Lower leg skin (tissue), 3 donors: ENCODE results near the gene TOMM70.

Experiments used
- POLR2A ChIP-seq, 2 donors: fragments of 450-650 bp; IDR thresholded peaks; one replicate each; pipeline ENCODE4 v1.6.1; 2016 to 2017; ENCODE audit warnings: antibody characterized with exemption in 2 of 2, mild to moderate bottlenecking in 1 of 2, moderate library complexity in 1 of 2
- TF ChIP-seq, protein P1 (sequence below), 3 donors: fragments of 450-650 bp; IDR thresholded peaks; one replicate each; pipeline ENCODE4 v1.5.1; 2016; ENCODE audit warnings: antibody characterized with exemption in 3 of 3, mild to moderate bottlenecking in 3 of 3, moderate library complexity in 2 of 3

DNA sequence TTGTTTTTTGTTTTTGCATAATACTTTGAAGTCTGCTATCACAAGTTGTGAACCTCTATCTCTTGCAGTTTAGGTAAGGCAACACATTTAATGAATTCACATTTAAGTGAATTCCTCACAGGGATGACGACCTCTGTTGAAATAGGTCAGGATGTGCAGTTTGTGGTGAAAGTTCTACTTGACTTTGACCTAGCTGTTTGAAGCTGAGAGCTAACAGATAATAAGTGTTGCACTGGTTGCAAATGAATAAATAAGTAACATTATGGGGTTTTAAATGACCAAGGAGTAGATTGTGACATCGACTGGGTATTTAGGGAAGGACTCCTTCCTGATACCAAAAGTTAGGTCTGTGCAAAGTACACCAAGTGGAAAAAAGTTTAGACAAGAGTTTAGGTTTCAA, 42.5 kb downstream of the TOMM70 start:
- TF ChIP-seq, protein P1, sequence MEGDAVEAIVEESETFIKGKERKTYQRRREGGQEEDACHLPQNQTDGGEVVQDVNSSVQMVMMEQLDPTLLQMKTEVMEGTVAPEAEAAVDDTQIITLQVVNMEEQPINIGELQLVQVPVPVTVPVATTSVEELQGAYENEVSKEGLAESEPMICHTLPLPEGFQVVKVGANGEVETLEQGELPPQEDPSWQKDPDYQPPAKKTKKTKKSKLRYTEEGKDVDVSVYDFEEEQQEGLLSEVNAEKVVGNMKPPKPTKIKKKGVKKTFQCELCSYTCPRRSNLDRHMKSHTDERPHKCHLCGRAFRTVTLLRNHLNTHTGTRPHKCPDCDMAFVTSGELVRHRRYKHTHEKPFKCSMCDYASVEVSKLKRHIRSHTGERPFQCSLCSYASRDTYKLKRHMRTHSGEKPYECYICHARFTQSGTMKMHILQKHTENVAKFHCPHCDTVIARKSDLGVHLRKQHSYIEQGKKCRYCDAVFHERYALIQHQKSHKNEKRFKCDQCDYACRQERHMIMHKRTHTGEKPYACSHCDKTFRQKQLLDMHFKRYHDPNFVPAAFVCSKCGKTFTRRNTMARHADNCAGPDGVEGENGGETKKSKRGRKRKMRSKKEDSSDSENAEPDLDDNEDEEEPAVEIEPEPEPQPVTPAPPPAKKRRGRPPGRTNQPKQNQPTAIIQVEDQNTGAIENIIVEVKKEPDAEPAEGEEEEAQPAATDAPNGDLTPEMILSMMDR (IDR thresholded peaks at IDR 0.05): no peak
- TF ChIP-seq POLR2A (IDR thresholded peaks at IDR 0.05): no peak
